NCI-H748 (cell line): ENCODE measurements around the gene CD46.
A peak's percentile ranks its signal among the peaks of the same experiment; 100 is the strongest.
"Not testable (repeated sequence)": the region's sequence is repeated elsewhere in the genome, so short reads cannot be mapped to it uniquely, and the experiment has no call there.

ENCODE experiments used
- DNase-seq: peaks from one replicate; lab custom pipeline; 2025; ENCODE audit not compliant: unreplicated experiment; lab: John Stamatoyannopoulos, UW

Gene CD46

GRCh38 chr1:207750631-207751305 is 1.1 kb upstream of the CD46 start:
- DNase-seq = no peak

GRCh38 chr1:207751463-207751789 is 428 bp upstream of the CD46 start:
- DNase-seq = not testable (repeated sequence)

- DNase-seq = peak; percentile 58
Measured at GRCh38 chr1:207752456-207752998, 673 bp downstream of the CD46 start.

GRCh38 chr1:207753611-207754010 is 1.8 kb downstream of the CD46 start:
- no peak for DNase-seq

GRCh38 chr1:207754011-207754410 is 2.2 kb downstream of the CD46 start:
- no peak for DNase-seq

GRCh38 chr1:207754974-207755700 is 3.3 kb downstream of the CD46 start:
- DNase-seq = no peak

GRCh38 chr1:207755846-207756693 is 4.2 kb downstream of the CD46 start:
- no peak for DNase-seq

GRCh38 chr1:207762622-207763021 is 10.8 kb downstream of the CD46 start:
- DNase-seq = no peak

GRCh38 chr1:207763091-207763490 is 11.2 kb downstream of the CD46 start:
- DNase-seq = no peak

- DNase-seq = no peak
Measured at GRCh38 chr1:207763972-207764371, 12.1 kb downstream of the CD46 start.

GRCh38 chr1:207766569-207766968 is 14.7 kb downstream of the CD46 start:
- no peak for DNase-seq

GRCh38 chr1:207770514-207770913 is 18.7 kb downstream of the CD46 start:
- not testable (repeated sequence) for DNase-seq

GRCh38 chr1:207776045-207776444 is 24.2 kb downstream of the CD46 start:
- not testable (repeated sequence) for DNase-seq

GRCh38 chr1:207777412-207777811 is 25.6 kb downstream of the CD46 start:
- not testable (repeated sequence) for DNase-seq

- DNase-seq = no peak
Measured at GRCh38 chr1:207779008-207779407, 27.2 kb downstream of the CD46 start.

GRCh38 chr1:207781312-207781711 is 29.5 kb downstream of the CD46 start:
- no peak for DNase-seq

GRCh38 chr1:207787776-207788175 is 35.9 kb downstream of the CD46 start:
- no peak for DNase-seq

- DNase-seq = no peak
Measured at GRCh38 chr1:207789386-207789785, 37.5 kb downstream of the CD46 start.

- DNase-seq = no peak
Measured at GRCh38 chr1:207789792-207790787, 38.2 kb downstream of the CD46 start.

- DNase-seq = no peak
Measured at GRCh38 chr1:207791290-207791689, 39.4 kb downstream of the CD46 start.
